Measurements from ENCODE around the gene MDGA2. TPM values are rescaled to one million over a fixed set of nuclear protein-coding genes. Genes with fewer than 3 reads are reported as not detected.

The MDGA2 gene
- total RNA-seq, 6 donors from 2014 or later, result 0.61 TPM; not detected in 5

GRCh38 chr14:47366006-47366405, 309.4 kb downstream of the MDGA2 start:
- 74 to 85% methylated on average over 2 of the region's 2 CpGs for whole genome bisulfite sequencing, 2 donors
- TF ChIP-seq POLR2AphosphoS5 (IDR thresholded peaks at IDR 0.05), result no peak
- no peak for TF ChIP-seq EP300 (IDR thresholded peaks at IDR 0.05)
- TF ChIP-seq POLR2A (IDR thresholded peaks at IDR 0.05), result no peak
- no peak for TF ChIP-seq CTCF (IDR thresholded peaks at IDR 0.05)
- DNase-seq (no peak), ATAC-seq (ENCODE audit: low FRiP score in 2 of 2) (no peak)
- H3K27ac ChIP-seq, result no peak overlapping the region
- H3K4me1 ChIP-seq, result no peaks in the 10 kb centered on the region
- no peaks in the 10 kb centered on the region for H3K36me3 ChIP-seq
- H3K4me3 ChIP-seq, result no peak overlapping the region
- H3K9me3 ChIP-seq, result no peaks in the 10 kb centered on the region
- no peaks in the 10 kb centered on the region for H3K27me3 ChIP-seq

- Histone ChIP-seq H3K27ac (no peak overlapping the region), H3K4me3 (no peak overlapping the region), H3K9me3 (no peaks in the 10 kb centered on the region), H3K4me1 (no peaks in the 10 kb centered on the region), H3K27me3 (no peaks in the 10 kb centered on the region), H3K36me3 (no peaks in the 10 kb centered on the region)
- DNase-seq, result no peak
- TF ChIP-seq POLR2A (IDR thresholded peaks at IDR 0.05) (no peak), EP300 (IDR thresholded peaks at IDR 0.05) (no peak), POLR2AphosphoS5 (IDR thresholded peaks at IDR 0.05) (no peak), CTCF (IDR thresholded peaks at IDR 0.05) (no peak)
- ATAC-seq (ENCODE audit: low FRiP score in 2 of 2), result no peak
- 92 to 96% methylated on average over 6 of the region's 6 CpGs for WGBS, 2 donors
Measured at GRCh38 chr14:47365233-47365632, 310.2 kb downstream of the MDGA2 start.

- WGBS, 2 donors, result 65 to 69% methylated on average over 4 of the region's 4 CpGs
- Histone ChIP-seq H3K27me3 (no peaks in the 10 kb centered on the region), H3K4me1 (no peaks in the 10 kb centered on the region), H3K4me3 (no peak overlapping the region), H3K27ac (no peak overlapping the region), H3K9me3 (peaks cover 0 to 4% (median 0%) of the 10 kb centered on the region in 4 donors), H3K36me3 (no peaks in the 10 kb centered on the region)
- no peak for ATAC-seq (ENCODE audit: low FRiP score in 2 of 2)
- no peak for DNase-seq
- no peak for TF ChIP-seq POLR2A (IDR thresholded peaks at IDR 0.05)
- TF ChIP-seq EP300 (IDR thresholded peaks at IDR 0.05), result no peak
- no peak for TF ChIP-seq POLR2AphosphoS5 (IDR thresholded peaks at IDR 0.05)
- no peak for TF ChIP-seq CTCF (IDR thresholded peaks at IDR 0.05)
Measured at GRCh38 chr14:47353186-47353585, 322.2 kb downstream of the MDGA2 start.

GRCh38 chr14:47346849-47347248, 328.6 kb downstream of the MDGA2 start:
- H3K4me1 ChIP-seq, result no peaks in the 10 kb centered on the region
- no peak overlapping the region for H3K27ac ChIP-seq
- H3K9me3 ChIP-seq, result no peaks in the 10 kb centered on the region
- H3K36me3 ChIP-seq, result no peaks in the 10 kb centered on the region
- DNase-seq (no peak), ATAC-seq (ENCODE audit: low FRiP score in 2 of 2) (no peak)
- no peak overlapping the region for H3K4me3 ChIP-seq
- no peak for TF ChIP-seq POLR2AphosphoS5 (IDR thresholded peaks at IDR 0.05)
- no peak for TF ChIP-seq EP300 (IDR thresholded peaks at IDR 0.05)
- TF ChIP-seq CTCF (IDR thresholded peaks at IDR 0.05), result no peak
- no peak for TF ChIP-seq POLR2A (IDR thresholded peaks at IDR 0.05)
- no peaks in the 10 kb centered on the region for H3K27me3 ChIP-seq
- 60 to 70% methylated on average over 5 of the region's 5 CpGs for WGBS, 2 donors

- Histone ChIP-seq H3K27me3 (no peaks in the 10 kb centered on the region), H3K4me3 (no peak overlapping the region), H3K36me3 (no peaks in the 10 kb centered on the region), H3K4me1 (no peaks in the 10 kb centered on the region), H3K9me3 (no peaks in the 10 kb centered on the region), H3K27ac (no peak overlapping the region)
- no peak for DNase-seq
- no peak for TF ChIP-seq POLR2AphosphoS5 (IDR thresholded peaks at IDR 0.05)
- no peak for TF ChIP-seq POLR2A (IDR thresholded peaks at IDR 0.05)
- TF ChIP-seq EP300 (IDR thresholded peaks at IDR 0.05), result no peak
- no peak for TF ChIP-seq CTCF (IDR thresholded peaks at IDR 0.05)
- 75 to 86% methylated on average over 2 of the region's 2 CpGs for WGBS, 2 donors
- ATAC-seq (ENCODE audit: low FRiP score in 2 of 2), result no peak
Measured at GRCh38 chr14:47345016-47345415, 330.4 kb downstream of the MDGA2 start.

All from upper lobe of left lung (tissue), 6 donors.